Ovary (tissue), 3 donors: Measurements from ENCODE around the gene LSM14B.

Experiments used
- CTCF ChIP-seq, 3 donors: fragments of 450-650 bp in 2 of 3; fragments of 200-600 bp in 1 of 3; IDR thresholded peaks; one replicate each; pipeline versions ENCODE4 v1.5.1 to v1.8.0; 2016 to 2022; ENCODE audit warnings: antibody characterized with exemption in 3 of 3, mild to moderate bottlenecking in 1 of 3
- EP300 ChIP-seq: sonication (generic); formaldehyde crosslinking; IDR thresholded peaks from one replicate; pipeline ENCODE4 v1.6.1; 2017; ENCODE audit warnings: antibody characterized with exemption
- donor health status: DM: no; HTN: no; CAD: no.

GRCh38 chr20:62178316-62179161 lies 56.3 kb downstream of the LSM14B start:
- TF ChIP-seq CTCF (IDR thresholded peaks at IDR 0.05): no peak
- no peak for TF ChIP-seq EP300
